GM12892 (cell line): ENCODE measurements around the gene HK1.

Source experiments
- DNase-seq: peaks from one replicate; pipeline ENCODE4 v3.0.0; 2011; ENCODE audit not compliant: insufficient read length
- FAIRE-seq: peaks from 2 replicates; lab custom pipeline; 2011; peaks lifted over from hg19 to GRCh38; lab: Jason Lieb, UNC
- POLR2A ChIP-seq: IDR thresholded peaks from 2 replicates; pipeline ENCODE4 v1.6.1; 2011; ENCODE audit warnings: low read depth, low read length, control low read depth
- POLR2AphosphoS5 ChIP-seq: IDR thresholded peaks from 2 replicates; pipeline ENCODE4 v1.6.1; 2011; ENCODE audit warnings: low read depth, low read length, control low read depth
- TAF1 ChIP-seq: IDR thresholded peaks from 2 replicates; pipeline ENCODE4 v1.6.1; 2011; ENCODE audit warnings: low read depth, mild to moderate bottlenecking, control low read depth, low read length, borderline replicate concordance

The HK1 gene

DNA sequence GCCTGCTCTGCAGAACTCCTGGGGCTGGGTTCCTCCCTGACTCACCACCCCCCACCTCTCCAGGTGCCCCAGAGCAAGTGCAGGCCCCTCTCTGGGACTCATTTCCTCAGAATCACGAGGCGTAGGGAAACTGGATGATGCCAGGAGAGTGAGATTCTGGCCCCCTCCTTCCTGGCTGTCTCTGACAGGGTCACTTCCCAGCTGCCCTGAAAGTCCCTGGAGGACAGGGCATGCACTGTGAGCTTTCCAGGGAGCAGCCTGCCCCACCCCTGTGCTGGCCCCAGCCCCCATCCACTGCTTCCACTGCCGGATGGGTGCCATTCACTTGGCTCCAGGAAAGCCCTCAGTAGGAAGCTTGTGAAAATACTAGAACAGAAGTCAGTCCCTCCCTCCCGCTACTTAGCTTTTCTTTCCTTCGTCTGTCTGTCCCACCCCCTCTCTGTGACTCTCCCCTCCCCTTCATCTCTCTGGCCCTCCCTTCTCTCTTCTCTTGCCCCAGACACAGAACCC is 128.1 kb downstream of the HK1 start:
- DNase-seq (no peak), FAIRE-seq (no peak)
- no peak for TF ChIP-seq TAF1
- no peak for TF ChIP-seq POLR2AphosphoS5
- no peak for TF ChIP-seq POLR2A

GRCh38 chr10:69406816-69407580 is 128.7 kb downstream of the HK1 start:
- TF ChIP-seq TAF1 (no peak), POLR2A (no peak), POLR2AphosphoS5 (no peak)
- DNase-seq, result no peak
- no peak for FAIRE-seq

GRCh38 chr10:69407621-69408301 is 129.5 kb downstream of the HK1 start:
- FAIRE-seq (peak; percentile 54), DNase-seq (no peak)
- TF ChIP-seq POLR2A, result no peak
- TF ChIP-seq TAF1, result no peak
- no peak for TF ChIP-seq POLR2AphosphoS5

GRCh38 chr10:69408318-69409175 is 130.3 kb downstream of the HK1 start:
- FAIRE-seq (peak; percentile 89), DNase-seq (peak; percentile 92)
- TF ChIP-seq POLR2AphosphoS5 (no peak), POLR2A (no peak), TAF1 (0 out of 2 replicates have a peak, but pooled peaks have one; percentile 11)

GRCh38 chr10:69409176-69409495 is 130.8 kb downstream of the HK1 start:
- FAIRE-seq (no peak), DNase-seq (no peak)
- TF ChIP-seq TAF1, result no peak
- no peak for TF ChIP-seq POLR2AphosphoS5
- no peak for TF ChIP-seq POLR2A

GRCh38 chr10:69409968-69410367 is 131.7 kb downstream of the HK1 start:
- DNase-seq, result no peak
- no peak for TF ChIP-seq POLR2A
- FAIRE-seq, result peak; percentile 81

- TF ChIP-seq POLR2A (no peak), TAF1 (no peak), POLR2AphosphoS5 (no peak)
- no peak for FAIRE-seq
- DNase-seq, result no peak
Observed at GRCh38 chr10:69410487-69410886, 132.2 kb downstream of the HK1 start.

GRCh38 chr10:69411476-69411875 is 133.2 kb downstream of the HK1 start:
- TF ChIP-seq POLR2AphosphoS5 (no peak), TAF1 (no peak)
- DNase-seq (no peak), FAIRE-seq (no peak)

DNA sequence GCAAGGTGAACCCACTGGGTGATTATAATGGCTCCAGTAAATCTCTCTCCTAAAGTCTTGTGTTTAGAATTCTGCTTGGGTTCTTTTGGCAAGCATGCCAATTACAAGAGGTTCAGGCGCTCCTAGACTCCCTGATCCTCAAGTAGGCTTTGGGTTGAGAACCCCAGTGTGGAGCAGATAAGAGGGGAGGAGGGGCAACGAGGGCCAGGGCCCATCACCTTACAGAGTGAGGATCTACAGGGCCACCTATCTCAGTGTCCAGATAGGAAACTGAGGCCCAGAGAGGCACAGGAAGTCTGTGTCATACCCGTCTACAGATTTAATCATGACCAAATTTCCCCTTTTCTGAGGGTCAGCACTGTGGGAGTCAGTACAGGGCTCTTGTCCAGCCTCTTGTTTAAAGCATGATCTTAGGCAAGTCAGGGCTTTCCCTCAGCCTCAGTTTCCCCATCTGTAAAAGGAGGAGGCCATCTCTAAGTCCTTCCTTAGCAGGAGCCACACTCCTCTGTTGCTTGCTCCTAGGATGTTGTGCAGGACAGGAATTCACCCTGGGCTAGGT is 134.0 kb downstream of the HK1 start:
- no peak for TF ChIP-seq POLR2AphosphoS5
- DNase-seq, result no peak
- no peak for FAIRE-seq

DNA sequence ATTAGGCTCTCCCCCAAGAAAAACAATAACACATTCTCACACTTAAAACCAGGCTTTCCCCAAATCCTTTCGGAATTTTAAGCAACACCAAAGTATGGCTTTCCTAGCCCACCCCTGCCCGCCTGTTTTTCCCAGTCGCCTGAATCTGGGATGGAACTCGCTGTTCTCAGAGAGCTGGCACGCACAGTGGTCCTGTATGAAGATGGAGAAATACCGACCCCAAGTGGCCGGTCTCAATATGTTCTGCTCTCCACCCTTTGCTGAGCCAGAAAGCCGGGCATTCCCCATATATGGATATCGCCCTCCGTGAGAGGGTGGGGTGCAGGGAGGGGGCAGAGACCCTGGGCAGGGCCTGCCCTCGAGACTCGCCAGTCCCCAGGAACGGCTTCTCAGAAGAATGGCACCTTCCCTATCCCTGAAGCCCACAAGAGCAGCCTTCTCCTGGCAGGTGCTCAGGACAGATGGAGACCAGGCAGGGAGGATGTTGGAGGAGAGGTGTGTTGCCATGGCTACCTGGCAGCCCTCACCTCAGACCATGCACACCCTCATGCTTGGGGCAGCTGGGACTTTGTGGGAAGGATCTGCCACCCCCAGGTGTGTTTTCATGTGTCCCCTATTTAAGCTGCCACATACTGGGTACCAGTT is 135.0 kb downstream of the HK1 start:
- DNase-seq (no peak), FAIRE-seq (peak; percentile 33)
- TF ChIP-seq POLR2A (no peak), TAF1 (no peak), POLR2AphosphoS5 (no peak)
